Chondrocyte (in vitro differentiated cells): ENCODE measurements around the gene LGALS9. TPM values are rescaled to one million over a fixed set of nuclear protein-coding genes. Genes with fewer than 3 reads are reported as not detected.

Experiments
- DNase-seq: peaks from one replicate; pipeline ENCODE4 v3.0.0; 2021; ENCODE audit warnings: mixed read lengths, low spot score
- H3K27ac Mint-ChIP-seq: one replicate; pipeline ENCODE4 v1.8.0; 2021; ENCODE audit warnings: mild to moderate bottlenecking, moderate library complexity, mixed read lengths; ENCODE audit not compliant: unreplicated experiment
- H3K27me3 Mint-ChIP-seq: 2 replicates; pipeline ENCODE4 v1.8.0; 2021; ENCODE audit warnings: low read depth, mixed read lengths
- H3K36me3 Mint-ChIP-seq: 2 replicates; pipeline ENCODE4 v1.8.0; 2021; ENCODE audit warnings: low read depth, mixed read lengths
- H3K4me1 Mint-ChIP-seq: 2 replicates; pipeline ENCODE4 v1.8.0; 2021; ENCODE audit warnings: low read depth, mild to moderate bottlenecking, mixed read lengths
- H3K4me3 Mint-ChIP-seq: one replicate; pipeline ENCODE4 v1.8.0; 2021; ENCODE audit warnings: mild to moderate bottlenecking, moderate library complexity, mixed read lengths; ENCODE audit not compliant: unreplicated experiment
- H3K9me3 Mint-ChIP-seq: 2 replicates; pipeline ENCODE4 v1.8.0; 2021; ENCODE audit warnings: low read depth, mixed read lengths
- total RNA-seq: library from RNA; stranded (reverse); gene quantifications from 3 replicates; pipeline ENCODE4 v1.2.1, GENCODE V29; 2021
- TF ChIP-seq, protein P1 (sequence below): fragments of 200-600 bp; sonication (generic); IDR thresholded peaks from 2 replicates; pipeline ENCODE4 v1.5.0; 2021; ENCODE audit warnings: antibody characterized with exemption, mild to moderate bottlenecking, moderate library complexity

The LGALS9 gene
- total RNA-seq, 1 donor from 2014 or later, result 4.3 TPM

DNA sequence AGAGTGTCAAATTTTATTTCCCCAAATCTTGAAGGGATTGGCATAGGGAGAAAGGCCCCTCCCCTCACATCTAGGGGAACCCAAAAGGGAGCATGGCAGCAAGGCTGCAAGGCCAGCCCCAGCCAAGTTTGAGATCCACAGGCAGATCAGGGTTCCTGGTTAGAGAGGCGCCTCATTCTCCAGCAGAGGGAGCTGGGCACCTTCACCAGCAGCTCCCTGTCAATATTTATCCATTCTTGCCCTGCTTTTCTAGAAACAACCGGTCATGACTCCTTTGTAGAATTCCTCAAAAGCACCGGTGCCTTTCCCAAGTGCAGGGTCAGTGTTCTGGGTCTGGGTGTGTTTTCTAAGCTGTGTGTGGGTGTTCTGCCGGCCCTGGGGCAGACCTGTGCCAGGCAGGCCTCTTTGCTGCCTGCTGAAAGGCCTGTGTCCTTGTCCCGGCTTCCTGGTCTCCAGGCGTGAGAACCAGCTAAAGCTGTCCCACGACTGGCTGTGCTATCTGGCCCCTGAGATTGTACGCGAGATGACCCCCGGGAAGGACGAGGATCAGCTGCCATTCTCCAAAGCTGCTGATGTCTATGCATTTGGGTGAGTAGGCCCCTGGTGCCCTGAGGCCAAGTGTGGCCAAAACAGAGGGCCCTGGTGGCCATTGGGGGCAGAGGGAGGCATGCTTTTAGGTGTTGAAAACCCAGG, 21.2 kb upstream of the LGALS9 start:
- peak; percentile 60 for DNase-seq
- H3K9me3 Mint-ChIP-seq, result no peaks in the 10 kb centered on the region
- H3K36me3 Mint-ChIP-seq, result peaks cover 32% of the 10 kb centered on the region
- H3K4me3 Mint-ChIP-seq, result no peak overlapping the region
- H3K4me1 Mint-ChIP-seq, result no peaks in the 10 kb centered on the region
- TF ChIP-seq, protein P1, sequence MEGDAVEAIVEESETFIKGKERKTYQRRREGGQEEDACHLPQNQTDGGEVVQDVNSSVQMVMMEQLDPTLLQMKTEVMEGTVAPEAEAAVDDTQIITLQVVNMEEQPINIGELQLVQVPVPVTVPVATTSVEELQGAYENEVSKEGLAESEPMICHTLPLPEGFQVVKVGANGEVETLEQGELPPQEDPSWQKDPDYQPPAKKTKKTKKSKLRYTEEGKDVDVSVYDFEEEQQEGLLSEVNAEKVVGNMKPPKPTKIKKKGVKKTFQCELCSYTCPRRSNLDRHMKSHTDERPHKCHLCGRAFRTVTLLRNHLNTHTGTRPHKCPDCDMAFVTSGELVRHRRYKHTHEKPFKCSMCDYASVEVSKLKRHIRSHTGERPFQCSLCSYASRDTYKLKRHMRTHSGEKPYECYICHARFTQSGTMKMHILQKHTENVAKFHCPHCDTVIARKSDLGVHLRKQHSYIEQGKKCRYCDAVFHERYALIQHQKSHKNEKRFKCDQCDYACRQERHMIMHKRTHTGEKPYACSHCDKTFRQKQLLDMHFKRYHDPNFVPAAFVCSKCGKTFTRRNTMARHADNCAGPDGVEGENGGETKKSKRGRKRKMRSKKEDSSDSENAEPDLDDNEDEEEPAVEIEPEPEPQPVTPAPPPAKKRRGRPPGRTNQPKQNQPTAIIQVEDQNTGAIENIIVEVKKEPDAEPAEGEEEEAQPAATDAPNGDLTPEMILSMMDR, result peak; percentile 74
- H3K27ac Mint-ChIP-seq, result no peak overlapping the region
- no peaks in the 10 kb centered on the region for H3K27me3 Mint-ChIP-seq

DNA sequence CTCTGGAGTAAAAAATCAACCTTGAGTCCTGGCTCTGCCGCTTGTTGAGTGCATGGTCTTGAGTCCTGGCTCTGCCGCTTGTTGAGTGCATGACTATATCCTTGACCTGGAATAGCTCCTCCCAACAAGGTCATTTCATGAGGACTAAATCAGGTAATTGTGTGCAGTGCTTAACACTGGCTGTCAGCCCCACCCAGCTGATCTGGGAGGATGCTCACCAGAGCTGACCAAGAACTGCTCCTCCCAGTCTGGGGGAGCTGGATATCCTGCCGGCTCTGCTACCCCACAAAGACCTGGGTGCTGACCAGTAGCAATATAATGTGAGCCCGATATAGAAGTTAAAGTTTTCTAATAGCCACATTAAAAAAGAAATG, 20.7 kb upstream of the LGALS9 start:
- Mint-ChIP-seq H3K36me3 (peaks cover 32% of the 10 kb centered on the region), H3K4me1 (no peaks in the 10 kb centered on the region), H3K9me3 (no peaks in the 10 kb centered on the region)

DNA sequence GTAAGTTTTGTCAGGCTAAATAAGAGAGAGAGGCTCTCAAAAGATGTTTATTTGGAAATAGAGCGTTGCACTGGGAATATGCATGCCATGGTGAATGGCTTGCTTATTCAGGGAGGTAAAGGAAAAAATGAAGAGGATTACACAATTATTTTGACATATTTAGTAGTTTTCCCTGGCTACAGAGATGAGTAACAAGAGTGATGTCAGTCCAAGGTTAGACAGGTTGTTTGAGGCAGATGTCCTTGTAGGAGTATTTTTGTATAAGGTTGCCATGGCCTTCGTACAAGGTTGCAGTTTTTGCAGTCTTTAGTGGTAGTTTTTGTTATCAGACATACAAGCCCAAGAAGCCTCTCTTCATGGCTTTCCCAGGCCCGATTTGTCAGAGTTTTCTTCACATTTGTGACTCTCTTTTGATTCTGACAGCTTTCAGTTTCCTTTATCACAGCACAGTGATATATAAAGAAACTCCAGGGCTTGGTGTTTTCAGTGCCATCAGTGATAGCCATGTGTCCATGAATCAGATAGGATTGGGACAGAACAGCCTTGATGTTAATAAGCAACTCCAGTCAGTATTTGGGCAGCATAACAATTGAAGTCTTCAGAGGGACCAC, 18.7 kb upstream of the LGALS9 start:
- no peaks in the 10 kb centered on the region for H3K9me3 Mint-ChIP-seq
- peaks cover 27% of the 10 kb centered on the region for H3K36me3 Mint-ChIP-seq
- TF ChIP-seq, protein P1, result no peak
- no peak for DNase-seq
- H3K27me3 Mint-ChIP-seq, result no peaks in the 10 kb centered on the region
- H3K4me1 Mint-ChIP-seq, result no peaks in the 10 kb centered on the region
- H3K27ac Mint-ChIP-seq, result no peak overlapping the region
- H3K4me3 Mint-ChIP-seq, result no peak overlapping the region

More for the DNA sequence above, 20.7 kb upstream of the LGALS9 start:
- Mint-ChIP-seq H3K27me3 (no peaks in the 10 kb centered on the region), H3K27ac (no peak overlapping the region), H3K4me3 (no peak overlapping the region)
- no peak for DNase-seq
- TF ChIP-seq, protein P1, result no peak

DNA sequence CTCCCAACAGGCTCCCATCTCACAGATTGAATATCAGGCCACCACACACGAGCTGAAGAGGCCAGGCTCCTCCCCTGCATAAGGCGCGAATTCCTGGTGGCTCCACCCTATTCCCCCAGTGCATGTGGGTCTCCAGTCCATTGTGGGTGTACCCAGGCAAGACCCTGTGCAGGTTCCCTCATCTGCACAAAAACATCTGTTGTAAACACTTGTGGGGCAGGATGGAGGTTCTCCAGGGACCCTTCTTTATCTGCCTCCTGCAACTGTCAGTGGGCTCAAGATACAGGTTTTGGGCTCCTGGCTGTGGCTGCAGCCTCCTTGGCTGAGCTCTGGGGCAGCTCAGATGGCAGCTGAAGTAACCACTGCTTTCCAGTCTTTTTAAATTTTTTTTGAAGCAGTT, 17.6 kb upstream of the LGALS9 start:
- Mint-ChIP-seq H3K27ac (no peak overlapping the region), H3K4me3 (no peak overlapping the region), H3K9me3 (no peaks in the 10 kb centered on the region), H3K27me3 (no peaks in the 10 kb centered on the region), H3K4me1 (no peaks in the 10 kb centered on the region), H3K36me3 (peaks cover 34% of the 10 kb centered on the region)
- DNase-seq, result no peak
- TF ChIP-seq, protein P1, result no peak

DNA sequence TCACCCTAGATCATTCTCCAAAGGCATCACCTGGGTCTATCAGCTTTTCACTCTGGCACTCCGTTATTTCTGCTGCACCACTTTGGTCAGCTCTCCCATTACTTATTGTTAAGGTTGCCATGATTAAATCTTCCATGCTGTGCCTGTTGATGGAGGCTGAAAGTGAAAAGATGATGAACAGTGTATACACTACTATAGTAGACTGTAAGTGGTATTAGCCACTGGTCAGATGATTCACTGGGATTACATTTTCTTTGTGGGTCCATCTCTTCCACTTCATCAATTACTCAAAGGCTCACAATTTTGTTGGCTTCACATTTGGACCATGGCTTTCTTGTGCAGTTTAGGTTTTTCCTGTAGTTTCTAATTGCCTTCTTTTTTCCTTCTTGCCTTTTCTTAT, 15.9 kb upstream of the LGALS9 start:
- no peak for DNase-seq
- H3K4me1 Mint-ChIP-seq, result no peaks in the 10 kb centered on the region
- H3K27me3 Mint-ChIP-seq, result no peaks in the 10 kb centered on the region
- H3K9me3 Mint-ChIP-seq, result no peaks in the 10 kb centered on the region
- H3K4me3 Mint-ChIP-seq, result no peak overlapping the region
- TF ChIP-seq, protein P1, result no peak
- H3K27ac Mint-ChIP-seq, result no peak overlapping the region
- peaks cover 26% of the 10 kb centered on the region for H3K36me3 Mint-ChIP-seq
